Muscle of arm (tissue), 12 donors: ENCODE results near the gene URAD. TPM values are rescaled to one million over a fixed set of nuclear protein-coding genes. Genes with fewer than 3 reads are reported as not detected.

Experiments used
- DNase-seq: peaks from one replicate; pipeline ENCODE4 v3.0.0-alpha.2; 2013
- polyA plus RNA-seq, 12 donors: library from polyadenylated mRNA; unstranded; fragments of 120-200 nt; gene quantifications; one replicate each; pipeline ENCODE4 v1.2.1, GENCODE V29; 2013; ENCODE audit not compliant: insufficient read length in 12 of 12

The URAD gene
- polyA plus RNA-seq, 12 donors: not detected

DNA sequence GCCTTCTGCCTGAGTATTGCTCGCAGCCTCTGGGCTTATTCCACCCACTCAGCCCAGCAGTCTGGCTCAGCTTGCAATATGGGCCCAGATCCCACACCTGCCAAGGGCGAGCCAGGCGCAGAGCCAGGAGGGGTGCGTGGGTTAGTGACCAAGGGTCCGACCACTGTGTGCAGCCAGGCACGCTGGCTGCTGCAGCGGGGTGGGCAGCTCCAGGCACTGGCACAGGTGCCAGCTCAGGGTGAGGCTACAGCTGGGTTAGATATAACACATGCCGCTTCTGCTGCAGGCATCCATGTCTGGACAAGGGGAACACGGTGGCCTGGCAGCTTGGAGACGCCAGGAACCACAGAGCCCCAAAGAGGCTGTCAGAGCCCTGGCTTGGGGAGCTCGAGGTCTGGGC lies 12.6 kb upstream of the URAD start:
- no peak for DNase-seq

DNA sequence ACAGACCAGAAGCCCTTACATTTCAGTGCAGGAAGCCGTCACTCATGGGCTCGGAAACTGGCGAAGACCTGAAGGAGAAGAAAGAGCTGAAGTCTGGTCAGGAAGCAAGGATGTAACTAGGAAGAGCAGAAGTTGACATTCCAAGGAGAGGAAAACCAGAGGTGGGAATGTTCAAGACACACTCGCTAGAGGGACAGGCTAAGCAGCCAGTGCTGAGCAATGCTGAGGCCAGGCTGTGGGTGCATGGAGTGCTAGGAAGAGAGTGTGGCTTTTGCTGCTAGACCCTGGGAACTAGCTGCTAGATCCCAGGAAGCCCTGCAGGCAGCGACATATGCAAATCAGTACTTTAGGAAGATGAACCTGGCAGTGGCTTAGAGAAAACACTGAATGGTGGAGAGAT lies 12.1 kb upstream of the URAD start:
- DNase-seq: no peak

DNA sequence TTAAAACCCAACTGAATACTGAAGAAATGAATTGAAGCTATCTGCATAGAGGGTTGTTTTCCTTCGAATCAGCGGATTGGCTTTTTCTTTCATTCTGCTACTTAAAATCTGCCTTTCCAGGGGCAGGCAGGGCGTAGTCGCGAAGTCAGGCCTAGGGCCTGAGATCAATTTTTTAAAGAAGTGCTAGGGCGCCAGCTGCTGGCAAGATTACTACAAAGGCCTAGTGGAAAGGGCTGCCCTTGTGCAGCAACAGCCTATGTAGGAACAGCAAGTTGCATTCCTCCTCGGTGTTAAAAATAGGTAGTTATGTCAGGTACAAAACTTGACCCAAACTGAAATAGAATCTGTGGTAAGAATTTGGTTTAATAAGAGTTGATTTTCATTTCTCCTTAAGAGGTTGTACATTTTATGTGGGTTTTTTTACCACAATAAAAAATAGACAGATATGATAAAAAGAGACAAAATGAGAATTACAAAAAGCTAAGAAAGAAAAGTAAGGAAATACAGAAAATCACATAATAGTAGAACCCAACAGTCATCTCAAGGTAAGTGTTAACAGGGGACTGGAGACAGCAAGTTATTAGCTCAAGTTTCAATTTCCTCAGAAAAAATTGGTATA lies 9.5 kb upstream of the URAD start:
- DNase-seq: peak; percentile 23

DNA sequence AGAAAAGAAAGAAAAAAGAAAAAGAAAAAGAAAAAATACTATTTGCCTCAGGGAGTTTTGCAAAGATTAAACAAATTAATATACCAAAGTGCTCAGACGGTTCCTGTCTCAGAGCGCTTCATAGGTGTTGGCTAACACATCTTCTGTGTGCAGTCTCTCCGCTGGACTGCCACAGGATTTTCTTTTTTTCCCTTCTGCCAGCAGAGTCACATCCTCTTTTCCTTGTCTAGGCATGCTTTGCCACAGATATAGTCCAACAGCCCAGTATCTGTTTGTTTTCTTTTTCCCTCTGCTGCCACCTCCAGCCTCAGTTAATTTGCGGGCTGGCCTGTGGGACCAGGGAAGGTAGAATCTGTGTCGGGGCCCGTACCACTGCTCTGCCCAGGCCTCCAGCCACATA lies 3.4 kb upstream of the URAD start:
- DNase-seq: no peak

DNA sequence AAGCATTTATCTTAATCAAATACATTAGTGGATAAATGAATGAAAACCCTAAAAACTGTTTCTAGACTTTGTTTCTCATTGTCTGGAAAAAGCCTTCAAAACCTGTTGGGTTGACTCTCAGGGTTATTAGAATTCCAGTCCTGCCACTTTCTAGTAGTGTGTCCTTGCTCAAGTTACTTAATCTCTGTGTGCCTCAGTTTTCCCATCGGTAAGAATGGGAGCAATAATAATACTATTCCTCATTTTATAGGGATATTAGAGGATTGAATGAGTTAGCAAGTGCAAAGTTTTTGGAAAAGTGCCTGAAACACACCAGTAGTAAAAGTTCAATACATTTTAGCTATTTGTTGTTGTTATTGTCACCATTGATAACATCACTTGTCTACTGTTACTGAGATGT lies 2.9 kb downstream of the URAD start:
- no peak for DNase-seq

DNA sequence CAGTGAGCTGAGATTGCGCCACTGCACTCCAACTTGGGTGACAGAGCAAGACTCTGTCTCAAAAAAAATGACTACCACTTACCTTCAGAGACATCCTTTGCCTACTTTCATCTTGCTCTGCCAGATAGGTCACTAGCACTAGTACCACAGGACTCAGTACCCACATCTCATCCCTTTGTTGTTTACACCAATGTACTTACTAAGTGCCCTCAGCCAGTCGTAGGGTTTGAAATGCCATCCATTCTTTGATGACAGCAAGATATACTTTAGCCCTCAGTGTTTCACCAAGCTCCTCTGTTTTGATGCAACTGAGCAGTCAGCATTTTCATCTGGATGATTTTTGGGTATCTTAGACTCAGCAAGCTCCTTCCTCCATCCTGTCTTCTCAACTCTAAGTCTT lies 6.1 kb downstream of the URAD start:
- no peak for DNase-seq

DNA sequence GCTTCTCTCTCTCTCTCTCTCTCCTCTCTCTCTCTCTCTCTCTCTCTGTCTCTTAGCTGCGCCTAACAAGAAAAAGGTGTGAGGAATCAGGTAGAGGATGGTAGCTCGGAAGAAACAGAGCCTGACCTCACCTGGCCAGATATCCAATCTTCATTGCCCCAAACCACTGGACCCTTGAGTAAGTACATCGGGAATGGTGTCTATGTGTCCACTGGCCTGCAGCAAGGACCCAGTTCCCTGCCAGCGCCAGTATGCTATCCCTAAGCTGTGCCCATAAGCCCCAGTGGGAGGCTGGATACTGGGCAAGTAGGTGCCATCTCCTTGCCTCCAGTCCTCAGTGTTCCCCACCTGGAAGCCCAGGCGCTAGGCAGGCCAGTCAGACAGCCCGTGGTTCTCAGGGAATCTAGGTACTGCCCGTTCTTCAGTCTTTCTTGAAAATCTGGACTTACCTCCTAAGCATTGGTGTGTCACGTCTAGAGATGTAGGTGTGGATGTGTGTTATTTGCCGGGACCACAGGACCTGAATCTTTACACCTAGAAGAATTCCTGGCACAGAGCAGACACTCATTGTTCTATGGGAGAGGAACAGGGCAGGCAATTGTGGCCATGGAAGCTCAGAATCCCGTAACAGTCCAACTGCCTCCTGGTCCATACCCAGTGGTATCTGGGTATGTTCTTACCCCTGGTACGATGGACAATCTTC lies 7.3 kb downstream of the URAD start:
- DNase-seq: no peak

DNA sequence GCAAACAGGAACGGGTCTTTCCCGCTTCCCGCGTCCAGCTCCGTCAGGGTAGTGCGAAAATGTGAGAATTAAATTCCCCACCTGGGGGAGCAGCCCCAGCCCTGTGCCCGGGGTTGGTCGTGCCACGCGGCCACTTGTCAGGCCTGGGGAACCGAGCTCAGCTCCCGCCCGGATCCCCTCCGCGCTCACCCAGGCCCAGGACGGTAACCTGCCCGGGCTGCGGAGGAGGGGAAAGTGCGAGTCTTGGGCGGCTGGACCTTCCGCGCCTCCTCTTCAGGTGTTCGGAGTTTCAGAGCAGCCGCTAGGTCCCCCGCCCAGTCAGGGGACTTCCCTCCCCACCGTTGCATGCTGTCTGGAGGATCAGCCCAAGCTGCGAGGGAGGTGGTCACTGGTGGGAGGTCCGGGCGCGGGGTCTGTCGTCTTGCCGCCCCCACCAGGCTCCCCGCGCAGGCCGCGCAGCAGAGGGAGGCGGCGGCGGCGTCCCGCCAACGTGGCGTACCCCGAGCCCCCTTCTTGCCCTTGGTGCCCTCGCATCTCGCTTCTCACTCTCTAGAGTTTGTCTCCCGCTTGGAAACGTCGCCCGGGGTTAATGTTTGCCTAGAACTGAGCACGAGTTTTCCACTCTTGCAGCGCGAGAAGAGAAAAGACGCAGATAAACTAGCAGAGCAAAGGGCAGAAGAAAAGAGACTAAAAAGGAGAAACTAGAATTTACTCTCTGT lies 8.1 kb downstream of the URAD start:
- DNase-seq: no peak

DNA sequence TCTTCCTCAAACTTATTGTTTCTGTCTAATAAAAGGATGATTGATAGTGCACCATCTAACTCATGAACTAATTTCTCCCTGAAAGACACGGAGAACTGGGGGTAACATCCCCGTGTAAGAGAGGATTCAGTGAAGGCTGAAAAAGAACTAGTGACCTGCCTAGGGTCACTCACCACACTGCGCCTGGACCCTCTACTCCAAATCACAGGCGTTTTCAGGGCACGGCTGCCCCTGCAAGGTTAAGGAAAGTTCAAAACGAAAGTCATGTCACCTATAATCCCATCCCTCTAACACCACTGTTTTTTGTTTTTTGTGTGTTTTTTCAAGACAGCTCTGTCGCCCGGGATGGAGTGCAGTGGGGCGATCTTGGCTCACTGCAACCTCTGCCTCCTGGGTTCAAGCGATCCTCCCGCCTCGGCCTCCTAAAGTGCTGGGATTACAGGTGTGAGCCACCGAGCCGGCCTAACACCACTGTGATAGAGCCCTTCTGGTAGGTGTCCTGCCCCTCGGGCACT lies 8.7 kb downstream of the URAD start:
- DNase-seq: no peak

DNA sequence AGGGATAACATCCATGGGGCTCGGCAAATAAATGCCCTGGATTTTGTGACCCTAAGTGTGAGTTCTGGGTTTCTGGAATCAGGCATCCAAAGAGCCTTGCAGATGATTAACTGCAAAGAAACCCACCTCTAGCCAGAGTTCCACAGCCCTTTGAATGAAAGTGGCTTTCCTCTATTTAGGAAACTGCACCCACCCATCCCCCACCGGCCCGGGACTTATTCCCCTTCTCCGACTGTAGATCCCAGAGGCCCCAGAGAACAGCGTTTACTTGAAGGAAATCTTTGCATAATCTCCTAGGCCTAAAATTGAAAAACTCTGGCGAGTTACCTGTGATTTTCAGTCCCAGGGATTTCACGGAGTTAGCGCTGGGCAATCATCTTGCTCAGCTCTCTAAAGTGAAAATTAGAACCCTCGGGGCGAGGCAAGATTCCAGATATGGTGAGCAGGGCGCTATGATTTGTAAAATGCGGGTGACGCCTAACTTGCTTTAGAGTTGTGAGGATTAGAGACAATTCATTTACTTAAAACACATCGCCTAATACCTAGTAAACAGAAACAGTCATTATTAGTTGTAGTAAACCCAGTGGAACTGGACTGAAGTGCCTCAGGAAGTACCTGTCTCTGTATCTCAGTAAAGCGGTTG lies 9.4 kb downstream of the URAD start:
- no peak for DNase-seq

DNA sequence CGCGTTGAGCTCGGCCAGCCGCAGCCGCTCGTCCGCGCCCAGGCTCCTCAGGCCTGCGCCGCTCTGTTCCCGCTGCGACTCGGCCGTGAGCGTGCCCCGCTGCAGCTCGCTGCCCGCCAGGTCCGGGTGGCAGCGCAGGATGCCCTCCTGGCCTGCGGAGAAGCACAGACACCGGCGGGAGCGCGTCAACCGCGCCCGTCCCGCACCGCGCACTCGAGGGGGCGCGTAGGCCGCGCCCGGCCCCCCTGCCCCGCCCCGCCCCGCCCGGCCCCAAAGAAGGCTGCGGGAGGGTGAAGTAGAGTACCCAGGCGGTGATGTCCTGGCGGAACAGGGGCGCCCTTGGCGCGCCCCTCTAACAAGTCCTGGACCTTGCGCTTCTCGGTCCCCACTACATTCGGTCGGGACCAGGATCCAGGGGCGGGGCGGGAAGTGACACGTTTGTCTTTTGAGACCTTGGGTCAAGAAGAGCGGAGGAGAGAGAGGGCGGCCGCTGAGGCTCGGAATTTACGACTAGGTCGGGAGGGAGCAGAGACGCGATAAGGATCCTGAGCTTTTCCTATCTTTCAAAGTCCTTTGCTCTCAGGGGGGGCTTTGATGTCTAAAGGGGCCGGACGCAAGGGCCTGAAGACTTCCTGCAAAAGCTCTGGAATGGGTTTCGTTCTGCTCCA lies 10.1 kb downstream of the URAD start:
- DNase-seq: no peak

DNA sequence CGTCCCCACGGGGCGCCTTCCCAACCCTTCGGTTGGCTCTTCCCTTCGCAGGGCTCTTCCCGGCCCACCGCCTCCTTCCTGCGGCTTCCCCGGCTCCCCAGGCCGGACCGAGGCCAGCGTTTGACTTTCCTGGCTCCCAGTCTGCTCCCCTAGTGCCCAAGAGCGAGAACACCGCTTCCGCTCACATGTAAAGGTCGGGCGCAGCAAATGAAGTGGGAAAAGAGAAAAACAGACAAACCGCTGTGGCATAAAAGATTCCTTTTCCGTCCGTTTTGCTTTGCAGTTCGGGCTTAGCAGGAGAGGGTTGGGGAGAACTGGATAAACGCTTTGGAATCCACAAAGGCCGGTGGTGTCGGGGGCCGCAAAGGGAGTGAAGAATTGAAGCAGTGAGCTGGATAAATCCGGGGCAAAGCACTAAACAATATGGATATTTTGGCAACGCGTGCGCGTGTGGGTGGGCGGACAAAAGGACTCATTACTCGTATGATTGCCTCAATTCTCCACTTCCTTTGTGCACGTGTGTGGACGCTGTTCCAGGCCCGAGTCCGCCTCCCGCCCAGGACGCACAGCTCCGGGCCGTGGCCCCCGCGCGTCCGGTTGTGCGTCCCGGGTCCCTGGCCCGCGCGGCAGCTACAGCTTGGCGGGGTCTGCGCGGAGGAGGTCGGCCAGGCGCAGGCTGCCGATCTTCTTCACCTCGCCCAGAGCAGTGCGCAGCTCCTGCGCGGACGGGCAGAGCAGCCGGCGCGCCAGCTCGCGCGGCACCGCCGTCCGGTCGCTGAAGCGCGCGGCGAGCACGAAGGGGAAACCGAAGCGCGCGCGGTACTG lies 10.8 kb downstream of the URAD start:
- no peak for DNase-seq

DNA sequence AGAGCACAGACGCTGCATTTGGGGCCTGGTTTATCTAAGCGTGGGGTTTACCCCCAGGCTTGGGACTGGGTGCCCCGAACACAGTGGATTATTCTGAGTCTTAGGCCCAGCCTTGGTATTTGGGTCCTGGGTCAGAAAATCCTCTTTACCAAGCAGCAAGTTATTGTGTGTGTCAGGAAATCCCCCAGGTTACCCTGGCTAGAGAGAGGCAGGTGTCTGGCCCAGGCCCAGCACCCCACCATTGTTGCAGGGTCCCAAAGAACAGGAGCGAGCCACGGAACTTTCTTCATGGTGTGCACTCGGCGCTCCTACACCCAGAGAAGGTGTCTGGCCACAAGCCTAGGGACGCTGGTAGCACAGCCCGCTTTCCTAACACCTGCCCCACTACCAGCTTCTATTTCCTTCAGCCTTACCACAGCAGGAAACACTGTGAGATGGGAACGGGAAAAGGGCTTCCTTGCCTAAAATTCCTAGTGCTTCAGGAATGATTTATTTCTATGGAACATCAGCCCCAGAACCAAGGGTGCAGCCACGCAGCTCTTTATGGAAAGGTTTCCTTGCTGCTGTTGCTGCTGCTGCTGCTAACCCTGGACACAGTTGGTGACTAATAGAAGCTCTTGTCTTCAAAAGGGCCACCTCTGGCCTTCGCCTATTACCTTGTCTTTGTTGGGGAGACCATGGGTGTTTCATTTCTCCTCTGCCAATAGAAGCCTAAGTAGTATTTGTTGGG lies 12.0 kb downstream of the URAD start:
- no peak for DNase-seq

DNA sequence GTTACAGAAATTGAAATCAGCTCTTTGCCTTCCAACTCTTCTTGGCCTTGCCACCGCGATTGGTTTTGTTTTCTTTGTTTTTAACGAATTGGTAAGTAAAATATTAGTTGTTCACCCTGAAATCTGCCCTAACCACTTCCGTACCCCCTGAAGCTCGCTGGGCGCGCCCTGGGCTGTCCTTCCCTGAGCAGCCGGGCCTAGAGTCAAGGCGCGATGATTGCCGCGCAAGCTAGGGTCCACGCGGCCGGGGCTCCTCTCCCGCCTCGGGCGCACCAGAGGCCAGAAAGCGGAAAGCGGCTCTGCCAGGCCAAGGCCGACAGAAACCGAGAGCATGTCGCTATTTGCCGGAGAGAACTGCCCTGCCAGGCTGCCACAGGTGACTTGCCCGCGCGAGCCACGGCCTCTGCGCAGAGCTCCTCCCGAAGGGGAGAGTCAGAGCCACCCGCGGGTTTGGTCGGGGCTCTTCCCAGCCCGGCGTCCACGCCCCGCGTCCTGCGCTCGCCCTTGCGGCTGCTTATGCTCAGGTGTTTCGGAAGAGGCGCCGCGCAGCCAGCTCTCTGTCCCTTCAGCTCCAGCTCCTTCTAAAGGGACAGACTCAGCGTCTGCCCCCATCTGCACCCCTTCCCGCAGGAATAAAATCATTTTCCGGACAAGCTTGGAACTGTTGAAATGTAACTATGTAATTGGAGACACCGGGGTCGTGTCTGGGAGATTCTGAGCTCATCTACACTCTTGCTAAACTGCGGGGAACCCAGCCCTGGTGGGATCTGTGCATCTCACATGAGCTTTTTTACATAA lies 12.7 kb downstream of the URAD start:
- no peak for DNase-seq

DNA sequence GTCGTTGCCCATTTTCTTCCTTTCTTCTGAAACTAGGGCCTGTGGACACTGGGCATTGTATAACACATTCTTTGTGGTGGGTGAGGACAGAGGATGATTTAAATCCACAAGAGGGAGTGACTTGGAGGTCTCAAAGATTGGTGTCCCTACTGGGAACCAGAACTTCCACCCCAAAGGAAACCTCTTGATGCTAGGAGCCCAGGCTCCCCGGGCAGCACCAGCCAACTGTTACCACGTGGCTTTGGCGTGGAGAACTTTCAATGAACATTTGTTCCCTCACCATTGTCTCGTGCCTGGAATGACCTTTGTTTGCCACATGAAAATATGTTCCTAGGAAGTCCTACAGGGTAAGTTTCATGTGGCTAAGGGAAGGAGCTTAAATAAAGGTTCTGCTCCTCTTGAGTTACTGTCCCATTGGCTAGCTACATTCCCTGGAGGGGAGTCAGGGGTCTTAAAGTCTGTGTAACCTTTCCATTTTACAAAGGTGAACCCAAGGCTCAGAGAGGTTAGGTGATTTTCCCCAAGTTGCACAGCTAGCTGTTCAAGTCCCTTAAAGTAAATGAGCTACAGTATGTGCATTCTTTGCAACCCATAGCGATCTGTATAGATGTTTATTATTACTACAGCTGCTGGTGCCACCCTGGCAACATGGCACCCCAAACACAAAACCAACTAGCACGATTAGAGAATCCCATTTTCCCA lies 14.4 kb downstream of the URAD start:
- no peak for DNase-seq

DNA sequence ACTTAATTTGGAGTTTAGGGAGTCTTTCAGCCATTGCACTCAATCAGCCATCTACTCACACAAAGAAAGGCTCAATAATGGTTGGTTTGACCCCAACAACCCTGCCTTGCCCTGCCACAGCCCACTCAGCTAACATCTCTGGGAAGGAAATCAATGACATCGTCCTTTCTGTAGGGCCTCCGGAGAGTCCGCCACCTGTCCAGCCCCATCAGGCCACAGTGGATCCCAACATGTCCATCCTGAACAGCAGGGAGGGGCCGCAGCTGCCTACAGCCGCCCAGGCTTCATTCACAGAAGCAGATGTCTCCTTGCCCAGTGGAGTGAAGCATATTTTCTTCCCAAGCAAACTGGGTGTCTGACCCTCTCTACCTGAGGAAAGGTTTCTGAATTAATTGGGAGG lies 15.2 kb downstream of the URAD start:
- no peak for DNase-seq

DNA sequence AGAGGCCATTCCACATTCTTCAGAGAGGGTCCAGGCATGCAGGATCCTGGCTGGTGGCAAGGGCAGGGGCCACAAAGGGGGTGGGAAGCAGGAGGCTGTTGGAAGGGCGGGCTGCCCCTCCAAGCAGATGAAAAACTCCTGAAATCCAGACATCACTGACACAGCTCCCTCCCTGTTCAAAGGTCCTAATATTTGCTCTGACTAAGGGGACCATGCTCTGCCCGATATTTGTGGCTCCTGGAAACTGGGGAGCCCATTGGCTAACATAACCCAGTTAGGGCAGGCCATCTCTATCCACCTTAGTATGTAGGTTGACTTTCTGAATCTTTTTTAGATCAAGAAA lies 16.0 kb downstream of the URAD start:
- no peak for DNase-seq

DNA sequence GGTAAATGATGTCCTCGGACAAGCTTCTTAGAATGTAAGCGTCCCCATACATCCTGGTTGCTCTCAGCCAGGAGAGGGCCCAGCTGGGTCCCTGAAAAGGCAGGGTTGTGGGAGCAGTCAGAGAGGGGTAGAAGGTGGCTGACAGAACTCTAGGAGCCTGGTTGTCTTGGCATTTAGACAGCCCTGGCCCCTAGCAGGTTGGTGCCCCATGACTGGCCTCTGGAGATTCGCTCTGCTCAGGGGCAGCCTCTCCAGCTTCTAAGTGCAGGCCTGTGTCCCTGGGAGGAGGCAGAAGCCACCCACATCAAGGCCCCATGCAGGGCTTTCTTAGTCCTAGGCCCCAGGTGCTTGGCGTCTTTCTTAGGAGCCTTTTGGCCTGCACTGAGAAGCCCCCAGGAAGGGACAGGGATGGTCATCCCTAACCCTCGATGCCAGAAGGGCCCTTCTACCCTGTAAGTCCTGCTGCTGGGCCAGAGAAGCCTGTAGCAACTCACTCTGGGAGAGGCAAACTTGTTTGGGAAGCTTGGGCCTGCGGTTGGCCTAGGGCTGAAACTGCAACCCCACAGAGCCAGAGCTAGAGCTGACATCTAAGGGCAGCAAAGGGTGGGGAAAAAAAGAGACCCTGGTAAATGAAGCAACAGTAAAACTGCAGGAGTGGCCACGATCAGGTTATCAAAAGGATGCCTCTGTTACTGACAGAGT lies 16.6 kb downstream of the URAD start:
- no peak for DNase-seq
